Renal cortical epithelial cell (primary cell): ENCODE data around the gene RAMP1. TPM values are rescaled to one million over a fixed set of nuclear protein-coding genes. Genes with fewer than 3 reads are reported as not detected.

Experiments
- DNase-seq: peaks from one replicate; pipeline ENCODE4 v3.0.0-alpha.2; 2011; ENCODE audit warnings: low read depth
- total RNA-seq: library from RNA; depleted of rRNA; stranded (reverse); fragments of >200 nt; gene quantifications from 2 replicates; pipeline ENCODE4 v1.2.3, GENCODE V29; 2014

RAMP1 gene
- total RNA-seq, 1 donor from 2014 or later = 0.50 TPM

- DNase-seq = no peak
These were observed 36.4 kb downstream of the RAMP1 start for GRCh38 chr2:237895544-237896506.

GRCh38 chr2:237896507-237896892, 37.1 kb downstream of the RAMP1 start:
- DNase-seq = peak; percentile 4

- DNase-seq = no peak
These were observed 37.5 kb downstream of the RAMP1 start for GRCh38 chr2:237896956-237897355.

GRCh38 chr2:237898057-237898414, 38.6 kb downstream of the RAMP1 start:
- no peak for DNase-seq

GRCh38 chr2:237900891-237901831, 41.7 kb downstream of the RAMP1 start:
- no peak for DNase-seq

- no peak for DNase-seq
These were observed 42.8 kb downstream of the RAMP1 start for GRCh38 chr2:237901932-237902850.

GRCh38 chr2:237904831-237905599, 45.6 kb downstream of the RAMP1 start:
- peak; percentile 33 for DNase-seq

- no peak for DNase-seq
These were observed 47.7 kb downstream of the RAMP1 start for GRCh38 chr2:237907144-237907543.

GRCh38 chr2:237909075-237909695, 49.8 kb downstream of the RAMP1 start:
- no peak for DNase-seq

GRCh38 chr2:237909801-237910475, 50.5 kb downstream of the RAMP1 start:
- DNase-seq = no peak

- DNase-seq = no peak
These were observed 51.3 kb downstream of the RAMP1 start for GRCh38 chr2:237910576-237911362.

- no peak for DNase-seq
These were observed 52.1 kb downstream of the RAMP1 start for GRCh38 chr2:237911363-237912017.

- no peak for DNase-seq
These were observed 53.1 kb downstream of the RAMP1 start for GRCh38 chr2:237912271-237913192.

GRCh38 chr2:237913193-237913917, 53.9 kb downstream of the RAMP1 start:
- no peak for DNase-seq

- no peak for DNase-seq
These were observed 56.2 kb downstream of the RAMP1 start for GRCh38 chr2:237915576-237915975.

GRCh38 chr2:237916296-237916695, 56.9 kb downstream of the RAMP1 start:
- no peak for DNase-seq
